Stimulated activated CD4-positive, alpha-beta T cell treated with anti-CD3 and anti-CD28 coated beads, Interleukin-12 subunit alpha, Interleukin-12 subunit beta, amount 100 ng/mL, for 24 hours (primary cell): ENCODE results near the gene ZSCAN31.

ENCODE experiments used
- DNase-seq, 2 experiments: peaks; one replicate each; pipeline ENCODE4 v3.0.0-alpha.2; 2020; ENCODE audit warnings: low read depth in 2 of 2

Gene ZSCAN31

DNA sequence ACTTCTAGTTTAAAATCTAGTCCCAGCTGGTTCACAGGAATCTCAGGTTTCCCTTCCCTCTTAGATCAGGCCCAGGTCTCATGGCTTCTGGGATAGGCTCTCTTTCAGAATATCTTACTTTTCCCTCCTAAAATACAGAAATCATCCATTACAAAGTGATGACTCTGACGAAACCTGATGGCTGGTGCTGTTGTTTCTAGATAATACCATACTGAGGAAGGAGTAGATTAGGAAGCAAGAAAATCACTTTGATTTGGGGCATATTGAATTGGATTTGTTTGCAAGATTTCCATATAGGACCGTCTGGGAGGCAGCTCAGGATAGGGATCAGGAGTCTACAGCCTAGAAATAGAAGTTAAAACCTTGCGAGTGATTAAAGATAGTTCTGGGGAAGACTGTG, 17.4 kb upstream of the ZSCAN31 start:
- no peak for DNase-seq

DNA sequence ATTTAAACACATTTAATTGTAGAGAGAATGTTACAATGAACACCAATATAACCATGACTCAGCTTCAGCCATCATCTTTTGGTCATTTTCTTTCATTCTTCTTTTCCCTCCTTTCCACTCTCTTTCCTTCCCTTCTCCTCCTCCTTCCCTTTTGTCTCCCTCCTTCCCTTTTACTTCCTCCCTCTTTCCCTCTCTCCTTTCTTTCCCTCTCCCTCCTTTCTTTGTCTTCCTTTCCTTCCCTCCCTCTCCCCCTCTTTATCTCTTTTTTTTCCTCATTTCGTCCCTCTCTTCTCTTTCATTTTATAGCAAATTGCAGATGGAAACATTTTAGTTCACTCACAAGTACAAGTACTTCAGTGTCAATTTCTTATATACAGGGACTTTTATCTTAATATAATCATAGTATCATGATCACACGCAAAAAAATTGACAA, 15.6 kb upstream of the ZSCAN31 start:
- no peak for DNase-seq

- DNase-seq, result no peak
Measured at GRCh38 chr6:28351087-28351486, 15.1 kb upstream of the ZSCAN31 start.

GRCh38 chr6:28349892-28350737, 14.2 kb upstream of the ZSCAN31 start, which contains the start of gene ZKSCAN3:
Gene ZKSCAN3, plus strand, starts transcription at chr6:28349947. Its CDS starts 9,640 bp downstream, at chr6:28359587.
- DNase-seq, result peak; percentile 83

DNA sequence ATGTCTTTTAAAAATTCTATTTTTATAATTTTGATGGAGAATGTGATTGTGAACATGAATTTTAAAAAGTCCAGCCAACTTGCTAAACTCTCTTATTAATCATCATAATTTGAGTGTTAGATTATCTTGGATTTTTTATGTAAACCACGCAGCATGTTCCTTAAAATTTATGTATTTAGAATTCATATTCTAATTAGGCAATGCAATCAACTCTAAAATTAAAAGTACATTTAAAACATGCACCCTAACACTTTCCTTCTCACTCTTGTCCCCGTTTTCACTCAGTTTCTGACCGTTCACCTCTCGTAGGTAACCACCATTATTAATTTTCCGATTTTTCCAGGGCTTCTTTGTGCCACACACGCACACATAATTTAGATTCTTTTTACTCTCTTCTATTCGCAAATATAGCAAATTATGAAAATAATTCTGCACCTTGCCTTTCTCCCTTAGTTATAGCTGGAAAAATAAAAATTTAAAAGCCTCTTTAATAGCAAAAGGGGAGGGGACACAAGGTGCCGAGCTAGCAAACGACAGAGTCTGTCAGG, 13.5 kb upstream of the ZSCAN31 start:
- no peak for DNase-seq

GRCh38 chr6:28347119-28347518, 11.2 kb upstream of the ZSCAN31 start:
- DNase-seq, result no peak

DNA sequence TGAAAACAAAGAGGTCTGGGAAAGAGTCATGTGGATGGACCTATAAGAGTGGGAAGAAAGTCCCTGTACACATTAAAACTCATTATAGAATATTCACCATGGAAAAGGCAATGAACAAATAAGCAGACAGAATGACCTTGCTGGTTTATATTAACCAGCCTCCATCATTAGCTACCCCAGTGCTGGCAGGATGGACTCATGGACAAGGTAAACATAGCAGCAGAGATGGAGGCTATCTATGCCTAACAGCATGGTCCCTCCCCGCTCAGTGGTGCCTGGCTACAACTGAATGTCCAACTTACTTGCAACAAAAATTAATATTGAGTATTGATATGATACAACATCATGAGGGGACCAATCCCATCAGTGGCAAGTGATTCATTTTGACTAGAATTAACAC, 9.3 kb upstream of the ZSCAN31 start:
- DNase-seq, result no peak

DNA sequence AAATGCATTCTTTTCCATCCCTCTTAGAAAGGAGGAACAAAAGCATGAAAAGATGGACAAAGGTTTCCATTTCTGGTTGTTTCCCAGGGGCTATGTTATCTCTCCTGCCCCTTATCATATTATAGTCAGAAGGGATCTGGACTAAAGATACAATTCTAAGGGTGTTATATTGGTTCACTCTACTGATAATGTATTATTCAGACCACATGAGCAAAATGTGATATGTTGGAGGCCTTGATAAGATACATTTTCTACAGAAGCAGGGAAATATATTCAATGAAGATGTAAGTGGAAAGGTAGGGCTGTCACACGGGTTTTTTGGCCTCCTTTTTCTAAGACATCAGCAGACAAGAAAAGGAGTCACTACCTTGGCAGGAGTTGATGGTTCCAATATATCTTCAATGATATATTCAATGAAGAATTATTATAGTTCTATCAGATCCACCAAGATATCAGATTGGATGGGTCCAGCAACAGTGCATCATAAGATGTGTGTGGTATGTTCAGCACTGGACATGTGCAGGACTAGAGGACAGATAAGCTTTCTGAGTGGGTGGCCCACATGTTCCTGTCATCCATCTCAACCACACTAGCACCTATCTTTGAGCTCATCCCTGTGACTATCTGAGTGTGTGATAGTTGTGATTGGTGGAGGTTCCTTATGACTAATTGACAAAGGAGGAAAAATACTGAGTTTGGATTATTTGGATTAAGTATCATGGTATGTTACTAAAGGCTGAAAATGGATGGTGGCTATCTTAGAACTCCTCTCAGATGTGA, 8.1 kb upstream of the ZSCAN31 start:
- DNase-seq, result no peak

DNA sequence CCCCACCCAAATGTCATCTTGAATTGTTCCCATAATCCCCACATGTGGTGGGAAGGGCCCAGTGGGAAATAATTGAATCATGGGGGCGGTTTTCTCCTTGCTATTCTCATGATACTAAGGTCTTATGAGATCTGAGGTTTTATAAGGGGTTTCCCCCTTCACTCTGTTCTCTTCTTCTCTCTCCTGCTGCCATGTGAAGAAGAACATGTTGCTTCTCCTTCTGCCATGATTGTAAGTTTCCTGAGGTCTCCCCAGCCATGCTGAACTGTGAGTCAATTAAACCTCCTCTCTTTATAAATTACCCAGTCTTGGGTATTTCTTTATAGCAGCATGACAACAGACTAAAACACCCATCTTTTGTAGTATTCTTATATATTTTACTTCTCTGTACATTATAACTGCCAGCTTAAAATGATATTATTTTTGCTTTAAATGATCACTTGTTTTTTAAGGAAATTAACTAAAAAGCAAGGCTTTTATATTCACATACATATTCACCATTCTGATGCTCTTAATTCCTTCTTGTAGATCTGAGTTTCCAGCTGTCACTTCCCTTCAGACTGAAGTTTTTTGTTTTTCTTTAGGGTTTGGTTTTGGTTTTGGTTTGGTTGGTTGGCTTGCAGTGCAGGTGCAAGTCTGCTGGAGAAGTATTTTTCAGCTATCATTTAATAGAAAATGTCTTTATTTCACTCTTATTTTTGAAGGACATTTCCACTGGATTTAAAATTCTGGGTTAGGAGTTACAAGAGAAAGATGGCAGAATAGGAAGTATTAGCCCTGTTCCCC, 4.6 kb upstream of the ZSCAN31 start:
- DNase-seq, result no peak

DNA sequence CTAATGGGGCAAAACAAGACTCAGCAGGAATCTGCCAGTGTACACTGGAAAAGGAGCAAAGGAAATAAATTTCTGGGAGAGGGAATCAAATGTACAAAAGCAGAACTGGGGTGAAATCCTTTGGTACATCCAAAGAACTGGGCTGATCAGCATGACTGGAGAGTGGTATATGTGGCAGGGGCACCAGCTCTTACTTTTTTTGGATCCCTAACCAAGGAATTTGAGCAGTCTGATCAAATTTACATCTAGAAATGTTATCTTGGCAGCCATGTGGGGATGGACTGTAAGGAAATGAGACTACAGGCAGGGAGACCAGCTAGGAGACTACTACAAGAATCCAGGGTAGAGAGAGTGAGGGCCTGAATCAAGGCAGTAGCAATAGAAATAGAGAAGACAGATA, 1.2 kb upstream of the ZSCAN31 start:
- no peak for DNase-seq

DNA sequence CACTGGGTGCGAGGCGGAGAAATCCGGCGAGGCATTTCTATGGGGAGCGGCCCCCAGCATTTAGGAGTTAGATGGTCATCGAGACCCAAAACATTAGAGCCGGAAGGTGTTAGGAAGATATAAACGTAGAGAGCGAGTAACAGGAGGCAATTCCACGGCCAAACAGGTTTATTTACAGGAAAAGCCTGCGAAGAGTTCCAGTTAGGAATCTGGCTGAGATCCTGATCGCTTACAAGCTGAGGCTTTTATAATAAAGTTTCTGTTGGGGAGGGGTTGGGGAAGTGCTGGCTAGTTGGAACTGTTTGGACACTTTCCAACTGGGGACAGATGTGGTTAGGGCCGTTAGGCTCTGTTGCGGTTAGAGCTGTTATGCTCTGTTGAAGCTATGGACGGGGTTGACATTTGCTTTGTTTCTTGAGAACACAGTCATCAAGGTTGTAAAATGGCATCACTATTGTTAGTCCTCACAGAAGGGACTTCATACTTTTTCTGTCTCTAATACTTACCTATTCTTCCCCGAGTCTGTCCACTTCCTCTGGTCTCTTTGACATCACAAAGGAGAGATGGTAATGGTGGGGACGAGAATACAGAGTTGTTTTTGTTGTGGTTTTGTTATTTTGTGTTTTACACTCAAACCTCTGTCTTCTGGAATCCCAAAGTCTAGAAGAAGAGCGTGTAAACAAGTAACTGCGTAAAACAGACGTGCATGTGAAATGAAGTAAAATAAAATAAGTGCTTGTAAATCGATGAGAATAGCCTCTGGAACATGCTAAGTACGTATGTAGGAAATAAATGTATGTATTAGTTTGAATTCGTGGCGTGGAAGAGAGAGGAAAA, 554 bp upstream of the ZSCAN31 start:
- no peak for DNase-seq

DNA sequence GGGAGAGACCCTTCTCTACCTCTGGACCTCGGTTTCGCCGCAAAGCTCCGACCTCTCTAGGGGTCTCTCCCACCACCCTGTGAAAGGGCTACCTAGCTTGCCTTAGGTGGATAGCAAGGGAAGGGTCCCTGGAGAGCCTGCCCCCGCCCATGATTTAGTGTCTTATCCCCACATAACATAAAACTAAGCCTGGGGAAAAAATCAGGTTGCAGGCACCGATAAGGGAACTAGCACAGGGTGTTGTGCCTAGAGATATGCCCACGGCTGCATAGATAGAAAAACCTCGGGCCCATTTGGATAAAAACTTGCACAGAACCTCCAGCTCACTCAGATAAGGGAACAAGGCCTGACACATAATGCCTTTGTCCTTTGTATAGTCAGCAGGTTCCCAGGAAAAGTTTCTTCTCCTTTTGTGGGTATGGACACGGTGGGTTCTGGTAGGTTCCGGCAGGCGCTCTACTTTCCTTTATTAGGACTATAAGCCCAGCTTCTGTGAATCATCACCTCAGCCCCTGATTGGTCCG, 846 bp downstream of the ZSCAN31 start:
- no peak for DNase-seq

DNA sequence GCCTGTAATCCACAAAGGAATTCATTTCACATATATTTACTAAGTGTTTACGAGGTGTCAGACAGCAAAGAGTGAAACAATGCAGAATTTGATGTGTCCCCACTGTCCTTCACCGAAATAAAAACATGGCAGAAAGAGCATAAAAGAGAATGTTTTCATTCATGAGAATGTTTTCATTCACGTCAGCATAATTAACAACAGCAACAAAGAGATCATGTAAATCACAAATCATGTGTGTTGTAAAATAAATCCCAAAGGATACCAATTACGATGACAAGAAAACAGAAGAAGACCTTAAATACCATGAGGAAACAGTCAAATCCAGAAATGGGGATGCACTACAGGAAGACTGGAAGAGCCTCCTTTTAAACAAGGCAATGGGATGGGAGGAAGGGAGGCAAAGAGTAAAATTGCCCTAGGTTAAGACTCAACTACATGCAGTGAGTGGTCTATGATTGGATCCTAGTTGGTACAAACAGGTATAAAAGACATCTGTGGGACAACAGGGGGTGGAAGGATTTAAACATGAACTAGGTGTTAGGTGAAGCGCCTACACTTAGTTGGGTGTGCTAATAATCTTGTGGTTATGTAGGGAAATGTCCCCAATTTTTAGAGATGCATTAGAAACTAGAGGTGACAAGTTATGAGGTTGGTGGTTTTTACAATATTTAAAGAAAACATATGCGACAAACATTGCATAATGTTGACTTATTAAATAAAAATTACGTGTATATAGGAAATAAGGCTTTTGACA, 1.5 kb downstream of the ZSCAN31 start:
- DNase-seq, result no peak

- DNase-seq, result no peak
Measured at GRCh38 chr6:28333599-28334018, 2.3 kb downstream of the ZSCAN31 start.

DNA sequence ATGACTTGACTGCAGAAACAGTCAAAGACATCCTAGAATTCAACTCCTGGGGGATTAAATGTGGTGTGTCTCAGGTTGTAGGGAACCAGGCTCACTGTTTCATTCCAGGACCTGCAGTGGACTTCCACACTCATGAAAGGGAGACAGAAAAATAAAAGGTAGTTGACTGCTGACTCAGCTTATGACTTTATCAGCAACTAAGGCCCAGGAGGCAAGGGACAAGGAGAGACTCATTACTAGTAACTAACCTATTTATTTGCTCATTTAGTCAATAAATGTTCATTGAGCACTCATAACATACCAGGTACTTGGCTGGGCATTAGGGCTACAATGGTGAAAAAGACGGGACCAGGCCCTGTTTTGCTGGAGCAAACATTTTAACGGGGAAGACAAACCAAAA, 2.9 kb downstream of the ZSCAN31 start:
- no peak for DNase-seq

- DNase-seq, result no peak
Measured at GRCh38 chr6:28330041-28330440, 5.9 kb downstream of the ZSCAN31 start.

DNA sequence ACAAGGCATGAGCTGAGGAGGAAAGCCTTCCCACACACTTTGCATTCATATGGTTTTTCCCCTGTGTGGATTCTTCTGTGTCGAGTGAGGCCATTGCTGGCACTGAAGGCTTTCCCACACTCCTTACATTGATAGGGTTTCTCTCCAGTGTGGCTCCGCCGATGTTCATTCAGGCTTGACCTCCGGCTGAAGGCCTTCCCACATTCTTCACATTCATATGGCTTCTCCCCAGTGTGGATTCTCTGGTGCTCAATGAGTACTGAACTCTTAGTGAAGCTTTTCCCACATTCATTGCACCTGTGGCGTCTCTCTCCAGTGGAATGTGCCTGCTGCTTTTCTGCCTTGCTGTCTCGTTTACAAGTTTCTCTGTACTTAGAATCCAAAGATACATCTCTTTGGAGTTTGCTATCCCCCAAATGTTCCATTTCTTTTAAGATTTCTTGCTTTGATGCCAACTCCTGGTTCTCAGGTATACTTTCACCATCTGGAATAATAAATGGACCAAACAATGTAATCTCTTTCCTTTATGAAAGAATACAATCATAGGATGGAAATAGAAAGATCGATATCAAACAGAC, 9.5 kb downstream of the ZSCAN31 start:
- DNase-seq, result no peak

DNA sequence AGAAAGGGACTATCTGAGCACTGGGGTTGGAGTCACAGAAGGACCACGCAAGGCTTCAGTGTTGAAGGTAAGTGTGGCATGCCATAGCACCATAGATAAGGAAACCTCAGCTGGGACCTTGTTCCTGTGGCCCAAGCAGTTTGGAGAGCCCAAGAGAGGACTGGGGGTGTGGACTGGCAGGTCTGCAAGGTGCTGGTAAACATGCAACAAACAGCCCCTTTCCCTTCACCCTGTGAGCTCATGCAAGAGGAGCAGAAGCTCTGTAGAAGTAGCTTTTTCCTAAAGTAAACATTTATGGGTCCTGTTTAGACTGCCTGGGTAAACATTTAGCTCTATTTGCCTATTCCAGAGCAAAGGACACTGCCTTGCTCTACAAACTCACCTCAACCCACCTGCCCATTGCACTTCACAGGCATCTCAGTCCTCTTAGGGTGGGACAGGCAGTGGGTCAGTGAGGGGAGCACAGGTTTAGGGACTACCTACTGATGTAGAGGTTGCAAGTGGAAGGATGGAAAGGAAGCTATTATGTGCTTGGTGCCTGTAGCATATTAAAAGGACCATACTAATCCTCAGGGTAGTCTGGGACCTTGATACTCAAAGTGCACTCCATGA, 12.0 kb downstream of the ZSCAN31 start:
- no peak for DNase-seq

- no peak for DNase-seq
Measured at GRCh38 chr6:28322661-28323060, 13.3 kb downstream of the ZSCAN31 start.
